NCI-H2107 treated with DMSO at 0.1 percent for 48 hours (cell line): ENCODE data around the gene RCC1.
"Not testable (repeated sequence)": the region's sequence is repeated elsewhere in the genome, so short reads cannot be mapped to it uniquely, and the experiment has no call there.

Experiments
- DNase-seq: peaks from one replicate; lab custom pipeline; 2025; ENCODE audit not compliant: unreplicated experiment; lab: John Stamatoyannopoulos, UW

The RCC1 gene

GRCh38 chr1:28540651-28541050 lies 34.8 kb downstream of the RCC1 start:
- DNase-seq, result no peak

DNA sequence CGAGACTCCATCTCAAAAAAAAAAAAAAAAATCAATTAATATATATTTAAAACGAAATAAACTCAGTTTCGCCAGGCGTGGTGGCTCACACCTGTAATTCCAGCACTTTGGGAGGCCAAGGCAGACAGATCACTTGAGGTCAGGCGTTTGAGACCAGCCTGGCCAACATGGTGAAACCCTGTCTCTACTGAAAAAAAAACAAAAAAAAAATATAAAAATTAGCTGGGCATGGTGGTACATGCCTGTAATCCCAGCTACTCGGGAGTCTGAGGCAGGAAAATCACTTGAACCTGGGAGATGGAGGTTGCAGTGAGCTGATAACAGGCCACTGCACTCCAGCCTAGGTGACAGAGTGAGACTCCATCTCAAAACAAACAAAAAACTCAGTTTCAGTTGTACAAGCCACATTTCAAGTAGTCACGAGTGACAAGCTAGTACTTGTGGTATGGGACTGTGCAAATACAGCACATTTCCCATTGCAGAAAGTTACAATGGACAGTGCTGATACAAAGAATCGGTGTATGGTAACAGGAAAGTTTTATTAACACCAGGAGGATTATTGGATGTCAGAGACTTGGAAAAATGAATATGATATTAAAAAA lies 35.7 kb downstream of the RCC1 start:
- not testable (repeated sequence) for DNase-seq

DNA sequence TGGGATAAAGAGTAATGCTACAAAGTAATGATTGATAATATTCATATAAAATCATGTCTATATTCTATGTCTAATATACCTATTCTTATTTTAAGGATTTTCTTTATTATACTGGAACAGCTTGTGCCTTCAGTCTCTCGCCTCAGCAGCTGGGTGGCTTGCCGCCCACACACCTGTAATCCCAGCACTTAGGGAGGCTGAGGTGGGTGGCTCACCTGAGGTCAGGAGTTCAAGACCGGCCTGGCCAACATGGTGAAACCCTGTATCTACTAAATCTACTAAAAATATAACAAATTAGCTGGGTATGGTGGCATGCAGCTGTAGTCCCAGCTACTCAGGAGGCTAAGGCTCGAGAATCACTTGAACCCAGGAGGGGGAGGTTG lies 39.4 kb downstream of the RCC1 start:
- no peak for DNase-seq

GRCh38 chr1:28548318-28548717 lies 42.5 kb downstream of the RCC1 start:
- DNase-seq, result no peak

DNA sequence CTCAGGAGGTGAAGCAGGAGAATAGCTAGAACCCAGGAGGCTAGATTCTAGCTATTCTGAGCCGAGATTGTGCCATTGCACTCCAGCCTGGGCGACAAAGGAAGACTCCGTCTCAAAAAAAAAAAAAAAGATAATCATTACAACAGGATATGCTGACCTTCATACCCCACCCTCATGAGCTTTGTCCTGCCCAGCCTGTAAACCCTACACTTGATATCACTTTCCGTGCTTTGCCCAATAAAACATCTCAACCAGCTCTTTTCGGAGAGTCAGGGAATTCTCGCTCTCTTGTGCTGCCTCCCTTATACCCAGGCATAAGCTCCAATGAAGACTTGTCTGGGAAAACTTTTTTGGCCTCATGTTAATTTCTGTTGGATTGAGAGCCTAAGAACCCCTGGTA lies 45.5 kb downstream of the RCC1 start:
- no peak for DNase-seq

DNA sequence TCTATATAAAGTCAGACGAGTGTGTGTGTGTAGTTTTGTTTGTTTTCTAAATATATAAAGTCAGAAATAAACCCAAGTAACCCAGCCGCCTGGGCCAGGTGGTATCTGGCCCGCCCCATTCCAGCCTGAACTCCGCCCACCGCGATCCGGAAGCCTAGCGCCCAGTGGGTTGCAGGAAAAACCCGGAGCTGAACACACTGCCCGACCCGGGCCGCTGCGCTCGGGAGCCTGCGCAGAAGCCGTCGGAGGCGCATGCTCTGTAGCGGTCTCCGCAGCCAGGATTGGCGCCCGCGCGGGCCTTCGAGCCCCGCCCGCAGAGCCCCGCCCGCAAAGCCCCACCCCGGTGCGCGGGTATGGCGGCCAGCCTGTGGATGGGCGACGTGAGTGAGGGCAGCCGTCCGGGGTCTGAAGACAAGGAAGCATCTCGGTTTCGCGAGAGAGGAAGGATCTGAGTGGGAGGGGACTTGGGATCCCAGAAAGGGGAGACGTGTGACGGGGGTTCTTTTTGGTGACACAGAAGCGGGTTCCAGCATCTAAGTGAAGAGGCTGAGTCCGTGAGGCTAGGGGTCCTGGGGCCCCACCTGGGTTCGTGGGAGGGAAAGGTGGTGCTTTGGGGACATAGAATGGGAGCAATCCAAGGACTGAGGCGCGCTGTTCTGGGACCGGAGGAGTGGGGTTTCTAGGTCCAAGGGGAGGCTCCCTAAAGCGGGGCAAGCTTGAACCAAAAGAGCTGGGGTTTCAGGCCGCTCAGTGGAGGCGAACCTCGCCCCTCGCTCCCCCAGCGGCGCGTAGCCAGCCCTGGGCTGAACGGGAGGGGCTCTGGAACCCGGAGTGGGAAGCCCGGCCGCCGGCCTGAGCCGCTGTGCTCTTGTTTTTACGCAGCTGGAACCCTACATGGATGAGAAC lies 47.2 kb downstream of the RCC1 start, which contains the start of gene TRNAU1AP:
TRNAU1AP (plus strand) TSS at position 328 of the 906 bp plus-strand sequence; CDS start at position 354, 26 bp downstream.
- DNase-seq, result peak; percentile 98

DNA sequence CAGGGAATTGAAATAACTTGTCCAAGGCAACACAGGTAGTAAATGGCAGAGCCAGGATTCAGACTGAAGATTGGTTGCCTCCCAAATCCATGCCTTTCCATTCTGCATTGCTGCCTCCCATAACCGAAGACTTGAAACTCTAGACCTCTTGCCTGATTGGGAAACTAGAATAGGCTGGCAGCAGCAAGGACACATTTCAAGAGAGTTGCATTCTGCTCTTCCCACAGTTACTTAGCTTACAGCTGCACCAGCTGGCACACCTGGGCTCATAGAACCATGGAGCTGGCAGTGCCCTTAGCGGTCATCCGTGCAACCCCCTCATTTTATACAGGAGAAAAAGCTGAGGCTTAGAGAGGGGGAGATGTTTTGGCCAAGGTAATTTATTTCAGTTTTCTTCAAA lies 55.0 kb downstream of the RCC1 start:
- peak; percentile 85 for DNase-seq

DNA sequence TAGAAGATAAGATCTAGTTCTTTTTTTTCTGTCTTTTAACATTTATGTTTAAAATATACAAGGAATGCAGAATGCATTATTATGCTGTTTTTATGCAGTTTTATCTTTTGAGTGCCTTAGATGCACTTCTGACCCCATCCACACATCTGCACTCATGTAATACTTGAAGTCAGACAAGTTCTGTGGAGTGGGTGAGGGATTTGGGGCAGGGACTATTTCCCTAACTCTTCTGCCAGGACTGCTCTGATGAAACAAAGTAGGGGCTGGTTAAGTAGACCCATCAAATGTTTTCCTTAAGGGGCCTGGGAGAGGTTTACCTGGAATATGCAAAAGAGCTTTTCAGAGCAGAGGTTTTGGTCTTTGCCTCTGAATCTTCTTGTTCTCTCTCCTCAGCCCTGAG lies 58.5 kb downstream of the RCC1 start:
- DNase-seq, result no peak

DNA sequence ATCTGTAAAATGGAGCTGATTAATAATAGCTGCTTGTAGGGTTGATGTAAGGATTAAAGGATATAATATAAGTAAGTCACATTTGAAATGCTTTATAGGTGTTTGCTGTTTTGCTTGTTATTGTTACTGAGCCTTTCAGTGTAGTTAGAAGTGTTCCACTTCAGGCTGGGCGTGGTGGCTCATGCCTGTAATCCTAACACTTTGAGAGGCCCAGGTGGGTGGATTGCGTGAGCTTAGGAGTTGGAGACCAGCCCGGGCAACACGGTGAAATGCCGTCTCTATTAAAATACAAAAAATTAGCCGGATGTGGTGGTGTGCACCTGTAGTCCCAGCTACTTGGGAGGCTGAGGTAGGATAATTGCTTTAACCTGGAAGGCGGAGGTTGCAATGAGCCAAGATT lies 59.2 kb downstream of the RCC1 start:
- DNase-seq, result no peak

- DNase-seq, result no peak
Observed at GRCh38 chr1:28565726-28566125, 59.9 kb downstream of the RCC1 start.

DNA sequence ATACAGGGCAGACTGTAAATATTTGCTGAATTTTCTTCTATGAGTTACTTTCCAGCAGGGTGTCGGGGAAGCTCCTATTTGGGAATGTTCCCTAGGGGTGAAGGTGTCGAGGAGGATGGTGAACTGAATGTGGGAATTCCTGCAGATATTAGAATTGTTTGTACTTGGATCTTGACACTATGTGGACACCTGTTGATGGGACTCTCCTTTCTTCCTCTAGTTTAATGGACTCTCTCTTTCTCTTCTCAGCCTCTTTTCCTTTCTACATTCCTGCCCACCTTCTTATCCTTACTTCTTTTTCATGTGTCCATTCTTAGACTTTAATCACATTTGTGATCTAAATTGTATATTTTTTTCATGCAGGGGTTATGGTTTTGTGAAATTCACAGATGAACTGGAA lies 61.1 kb downstream of the RCC1 start:
- no peak for DNase-seq

DNA sequence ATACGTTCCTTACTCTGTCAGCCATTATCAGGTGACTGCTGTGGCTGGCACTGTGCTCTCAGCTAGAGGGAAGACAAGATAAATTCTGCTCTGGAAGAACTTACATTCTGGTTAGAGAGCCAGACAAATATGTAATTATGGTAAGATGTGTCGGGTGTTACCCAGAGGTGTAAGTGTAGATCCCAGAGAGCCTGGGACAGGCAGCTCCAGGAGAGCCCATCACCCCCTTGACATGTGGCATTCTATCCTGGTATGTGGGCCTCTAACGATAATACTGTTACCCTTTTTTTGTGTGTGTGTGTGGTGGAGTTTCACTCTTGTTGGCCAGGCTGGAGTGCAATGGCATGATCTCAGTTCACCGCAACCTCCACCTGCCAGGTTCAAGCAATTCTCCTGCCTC lies 66.1 kb downstream of the RCC1 start:
- no peak for DNase-seq

DNA sequence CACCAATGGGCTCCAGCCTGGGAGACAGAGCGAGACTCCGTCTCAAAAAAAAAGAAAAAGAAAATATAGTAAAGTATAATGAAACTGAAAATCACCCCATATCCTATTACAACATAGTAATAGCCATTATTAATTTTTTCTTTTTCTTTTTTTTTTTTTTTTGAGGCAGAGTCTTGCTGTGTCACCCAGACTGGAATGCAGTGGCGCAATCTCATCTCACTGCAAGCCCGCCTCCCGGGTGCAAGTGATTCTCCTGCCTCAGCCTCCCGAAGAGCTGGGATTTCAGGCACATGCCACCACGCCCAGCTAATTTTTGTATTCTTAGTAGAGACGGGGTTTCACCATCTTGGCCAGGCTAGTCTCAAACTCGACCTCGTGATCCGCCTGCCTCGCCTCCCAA lies 67.0 kb downstream of the RCC1 start:
- DNase-seq, result not testable (repeated sequence)

- DNase-seq, result no peak
Observed at GRCh38 chr1:28573564-28573963, 67.7 kb downstream of the RCC1 start.

- no peak for DNase-seq
Observed at GRCh38 chr1:28577052-28577678, 71.3 kb downstream of the RCC1 start.

DNA sequence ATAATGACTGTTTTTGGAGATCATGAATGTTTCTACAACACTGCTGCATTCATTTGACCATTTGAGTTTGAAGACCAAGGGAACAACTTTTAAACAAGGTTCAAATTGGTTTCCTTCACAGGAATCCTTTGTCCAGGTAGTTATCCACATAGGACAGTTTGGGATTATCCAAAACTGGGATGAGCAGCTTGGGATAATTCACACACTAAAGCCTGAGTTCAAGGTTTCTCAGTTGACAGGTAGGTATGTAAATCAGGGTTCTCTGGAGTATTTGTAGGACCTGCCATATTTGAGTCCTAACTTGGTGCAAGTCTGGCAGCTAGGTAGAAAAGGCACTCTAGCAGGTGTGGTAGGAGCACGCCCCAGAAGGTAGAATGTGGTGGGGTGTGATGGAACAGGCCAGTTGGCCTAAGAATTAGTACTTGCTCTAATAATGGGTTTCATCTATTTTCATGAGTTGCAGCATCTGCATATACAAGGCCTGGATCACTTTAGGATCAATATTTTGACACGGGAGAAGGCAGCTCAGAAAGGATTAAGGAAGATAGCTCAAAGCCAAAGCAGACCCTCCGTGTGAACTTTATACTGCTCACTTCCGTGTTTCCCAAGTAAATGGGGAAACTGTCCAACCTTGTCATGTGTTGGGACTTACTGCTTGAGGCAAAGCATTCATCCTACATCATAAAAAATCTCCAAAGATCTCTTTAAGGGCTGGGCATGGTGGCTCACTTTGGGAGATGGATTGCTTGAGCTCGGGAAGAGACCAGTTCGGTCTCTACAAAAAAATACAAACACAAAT lies 72.1 kb downstream of the RCC1 start:
- no peak for DNase-seq

GRCh38 chr1:28578696-28579218 lies 72.9 kb downstream of the RCC1 start:
- no peak for DNase-seq

GRCh38 chr1:28579401-28579800 lies 73.6 kb downstream of the RCC1 start:
- no peak for DNase-seq

DNA sequence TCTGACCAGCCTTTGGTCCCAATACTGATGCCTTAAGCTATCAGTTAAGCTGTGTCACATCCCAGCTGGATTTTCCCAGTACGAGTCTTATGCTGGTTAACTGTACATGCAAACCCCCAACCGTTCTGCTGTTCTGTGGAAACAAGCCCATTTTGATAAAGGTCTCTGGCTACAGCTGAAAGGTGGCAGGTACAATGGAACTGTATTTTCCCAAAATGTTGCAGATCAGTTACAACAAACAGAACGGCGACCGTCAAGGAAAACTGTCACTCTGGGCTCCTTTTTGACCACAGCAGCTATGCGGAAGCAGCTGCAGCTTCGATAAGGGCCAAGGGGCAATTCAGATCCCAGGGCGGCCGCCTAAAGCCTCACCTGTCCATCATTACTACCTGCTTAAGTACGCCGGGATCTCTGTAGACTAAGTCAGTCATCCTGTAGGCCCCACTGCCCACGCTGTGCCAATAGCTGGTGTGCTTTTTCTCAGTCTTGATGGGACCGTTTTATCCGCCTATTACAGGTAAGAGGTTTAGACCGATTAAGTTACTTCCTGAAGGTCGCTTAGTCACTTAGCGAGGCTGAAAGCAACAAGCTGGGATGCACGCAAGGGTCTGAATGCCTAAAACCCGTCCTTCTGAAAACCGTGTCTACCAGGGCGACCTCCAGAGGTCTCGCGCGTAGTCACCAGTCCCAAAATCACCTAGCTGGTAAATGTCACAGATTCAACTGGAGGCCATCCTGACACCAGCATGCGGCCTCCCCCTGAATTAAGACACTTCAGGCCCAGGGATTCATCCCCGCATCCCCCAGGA lies 75.1 kb downstream of the RCC1 start:
- DNase-seq, result peak; percentile 87
